GM18858 (cell line): ENCODE data around the gene BMP6.
"Not testable (repeated sequence)": the region's sequence is repeated elsewhere in the genome, so short reads cannot be mapped to it uniquely, and the experiment has no call there.

Source experiments
- ATAC-seq: cut with Tn5 transposase; IDR thresholded peaks from one replicate; pipeline ENCODE4 v1.9.1; 2021; ENCODE audit not compliant: unreplicated experiment

BMP6 gene

DNA sequence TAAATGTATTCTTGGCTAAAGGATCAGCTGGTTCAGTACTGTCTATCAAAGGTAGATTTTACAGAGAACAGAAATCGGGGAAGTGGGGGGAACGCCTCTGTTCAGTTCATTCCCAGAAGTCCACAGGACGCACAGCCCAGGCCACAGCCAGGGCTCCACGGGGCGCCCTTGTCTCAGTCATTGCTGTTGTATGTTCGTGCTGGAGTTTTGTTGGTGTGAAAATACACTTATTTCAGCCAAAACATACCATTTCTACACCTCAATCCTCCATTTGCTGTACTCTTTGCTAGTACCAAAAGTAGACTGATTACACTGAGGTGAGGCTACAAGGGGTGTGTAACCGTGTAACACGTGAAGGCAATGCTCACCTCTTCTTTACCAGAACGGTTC is 154.8 kb downstream of the BMP6 start:
- ATAC-seq = no peak

GRCh38 chr6:7881765-7882500 is 156.0 kb downstream of the BMP6 start:
- ATAC-seq = no peak

DNA sequence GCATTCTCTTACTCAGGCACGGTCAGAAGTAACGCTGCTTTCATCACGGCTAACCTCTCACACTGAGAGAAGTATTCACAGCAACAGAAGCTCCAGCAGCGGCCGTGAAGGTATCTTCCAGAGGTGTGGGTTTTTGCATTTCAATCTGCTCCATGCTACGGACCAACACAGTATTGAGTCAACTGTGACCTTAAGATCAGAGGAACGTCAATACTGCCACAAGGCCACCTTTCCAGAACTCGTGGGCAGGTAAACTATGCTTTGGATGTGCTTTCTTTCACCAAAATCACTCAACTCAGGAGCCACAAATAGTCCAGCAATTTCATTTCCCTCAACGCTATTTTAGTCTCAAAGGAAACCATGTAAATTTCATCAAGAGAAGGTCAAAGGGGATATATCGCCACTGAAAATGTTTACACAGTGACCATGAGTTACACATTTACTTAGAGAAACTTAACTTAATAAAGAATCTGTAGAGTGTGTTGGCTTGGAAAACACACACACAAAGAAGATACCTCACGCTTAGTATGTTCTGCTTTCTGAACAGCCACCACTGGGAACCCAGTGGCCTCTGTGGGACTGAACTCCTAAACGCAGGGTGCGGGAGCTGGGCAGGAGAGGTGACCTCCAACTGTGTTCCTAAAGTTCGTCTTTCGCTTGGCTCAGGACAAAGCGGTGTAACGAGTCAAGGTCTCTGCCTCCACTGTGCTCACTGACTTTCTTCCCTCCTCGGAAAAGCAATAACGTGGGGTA is 156.8 kb downstream of the BMP6 start:
- no peak for ATAC-seq

DNA sequence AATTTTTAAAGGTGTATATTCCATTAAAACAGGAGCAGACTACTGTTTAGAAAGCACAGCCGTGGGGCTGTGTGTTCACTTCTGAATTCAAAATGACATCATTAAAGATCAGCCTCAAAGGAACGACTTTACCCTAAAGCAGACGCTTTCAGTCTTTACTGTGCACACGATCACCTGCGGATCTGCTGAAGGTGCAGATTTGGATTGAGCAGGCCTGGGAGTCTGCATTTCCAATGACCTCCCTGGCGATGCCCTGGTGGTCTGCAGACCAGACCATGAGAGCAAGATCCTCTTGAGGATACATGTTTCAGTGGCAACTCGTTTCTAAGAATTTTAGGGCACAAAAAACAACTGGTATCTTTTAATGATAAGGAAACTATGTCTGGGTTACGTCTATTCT is 157.5 kb downstream of the BMP6 start:
- ATAC-seq = no peak

DNA sequence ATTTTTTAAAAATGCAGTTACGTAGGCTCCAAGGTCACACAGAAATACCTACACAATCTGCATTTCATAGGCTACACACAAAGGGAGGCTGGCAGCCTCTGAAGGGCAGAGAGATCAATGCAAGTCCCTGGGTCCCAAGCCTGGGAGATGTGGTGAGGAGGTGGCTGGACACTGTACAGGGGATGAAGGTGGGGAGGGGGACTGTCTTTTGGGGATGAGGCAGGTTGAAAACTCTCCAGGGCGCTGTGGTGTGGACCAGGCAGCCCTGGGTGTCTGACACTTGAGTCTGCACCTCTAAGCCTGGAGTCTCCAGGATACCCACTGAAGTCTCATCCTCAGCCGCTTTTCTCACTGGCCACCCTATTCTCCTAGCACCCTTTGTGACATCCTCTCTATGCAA is 160.2 kb downstream of the BMP6 start:
- ATAC-seq = no peak

DNA sequence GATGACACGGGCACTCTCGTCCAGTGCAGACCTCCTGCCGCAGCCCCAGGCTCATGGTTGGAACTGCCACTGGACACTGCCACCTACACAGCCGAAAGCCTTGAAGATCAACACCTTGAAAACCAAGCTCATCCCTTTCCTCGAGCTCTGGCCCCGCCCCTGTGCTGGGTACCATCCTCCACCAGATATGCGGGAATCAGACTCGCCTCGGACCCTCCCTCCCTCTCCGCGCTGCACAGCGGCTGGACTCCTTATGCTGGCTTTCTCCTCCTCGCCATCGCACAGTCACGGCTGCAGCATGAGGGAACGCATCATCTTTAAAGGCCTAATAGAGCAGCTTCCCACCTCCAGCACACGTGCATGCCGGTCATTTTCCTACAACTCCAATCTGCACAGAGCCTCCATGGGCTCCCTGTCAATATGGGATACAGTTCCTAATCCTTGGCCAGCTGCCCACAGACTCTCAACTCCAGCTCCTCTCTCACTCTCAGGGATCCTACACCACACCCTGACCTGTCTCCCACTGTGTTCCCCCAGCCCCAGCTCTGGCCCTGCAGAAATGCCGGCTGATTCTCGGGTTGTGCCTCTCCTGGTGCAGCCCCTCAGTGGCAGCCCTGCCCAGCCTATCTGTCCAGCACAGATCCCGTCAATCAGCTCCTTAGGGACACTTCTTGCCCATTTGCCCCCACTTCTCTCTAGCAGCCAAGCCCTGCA is 161.5 kb downstream of the BMP6 start:
- no peak for ATAC-seq

DNA sequence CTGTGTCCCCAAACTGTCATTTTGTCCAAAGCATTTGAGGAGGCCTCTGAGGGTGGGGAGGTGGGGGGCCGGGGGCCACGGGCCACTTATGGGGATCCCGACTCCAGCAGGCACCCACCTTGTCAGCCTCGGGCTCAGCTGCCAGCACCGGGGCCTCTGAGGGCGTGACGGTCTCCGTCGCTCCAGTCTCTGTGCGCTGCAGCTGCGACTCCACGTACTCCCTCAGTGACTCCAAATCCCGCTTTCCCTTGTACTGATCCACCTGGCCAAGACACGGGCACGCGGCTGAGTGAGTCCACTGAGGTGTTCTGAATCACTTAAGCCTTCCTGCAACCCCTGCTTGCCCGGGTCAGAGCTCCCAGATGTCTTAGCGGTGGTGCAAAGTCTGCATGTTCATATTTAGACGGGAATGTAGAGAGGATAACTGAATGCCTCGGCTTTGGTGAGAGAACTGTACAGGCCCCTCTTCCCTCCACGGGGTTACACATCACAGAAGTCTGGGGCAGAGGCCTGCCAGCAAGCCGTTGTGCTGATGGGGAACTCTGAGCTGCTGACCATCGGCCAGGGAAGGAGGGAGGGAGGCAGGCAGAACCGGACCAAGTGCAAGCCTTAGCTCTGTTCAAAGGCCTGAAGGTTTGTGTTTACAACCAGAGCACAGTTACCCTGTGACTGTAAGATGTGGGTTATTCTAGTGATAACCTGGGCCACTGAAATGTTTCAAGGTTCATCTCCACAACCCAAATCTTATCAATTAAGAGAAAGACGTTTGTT is 162.9 kb downstream of the BMP6 start:
- no peak for ATAC-seq

GRCh38 chr6:7891078-7891872 is 165.4 kb downstream of the BMP6 start:
- no peak for ATAC-seq

- ATAC-seq = not testable (repeated sequence)
Observed at GRCh38 chr6:7892367-7892766, 166.5 kb downstream of the BMP6 start.

GRCh38 chr6:7893342-7893741 is 167.4 kb downstream of the BMP6 start:
- no peak for ATAC-seq

DNA sequence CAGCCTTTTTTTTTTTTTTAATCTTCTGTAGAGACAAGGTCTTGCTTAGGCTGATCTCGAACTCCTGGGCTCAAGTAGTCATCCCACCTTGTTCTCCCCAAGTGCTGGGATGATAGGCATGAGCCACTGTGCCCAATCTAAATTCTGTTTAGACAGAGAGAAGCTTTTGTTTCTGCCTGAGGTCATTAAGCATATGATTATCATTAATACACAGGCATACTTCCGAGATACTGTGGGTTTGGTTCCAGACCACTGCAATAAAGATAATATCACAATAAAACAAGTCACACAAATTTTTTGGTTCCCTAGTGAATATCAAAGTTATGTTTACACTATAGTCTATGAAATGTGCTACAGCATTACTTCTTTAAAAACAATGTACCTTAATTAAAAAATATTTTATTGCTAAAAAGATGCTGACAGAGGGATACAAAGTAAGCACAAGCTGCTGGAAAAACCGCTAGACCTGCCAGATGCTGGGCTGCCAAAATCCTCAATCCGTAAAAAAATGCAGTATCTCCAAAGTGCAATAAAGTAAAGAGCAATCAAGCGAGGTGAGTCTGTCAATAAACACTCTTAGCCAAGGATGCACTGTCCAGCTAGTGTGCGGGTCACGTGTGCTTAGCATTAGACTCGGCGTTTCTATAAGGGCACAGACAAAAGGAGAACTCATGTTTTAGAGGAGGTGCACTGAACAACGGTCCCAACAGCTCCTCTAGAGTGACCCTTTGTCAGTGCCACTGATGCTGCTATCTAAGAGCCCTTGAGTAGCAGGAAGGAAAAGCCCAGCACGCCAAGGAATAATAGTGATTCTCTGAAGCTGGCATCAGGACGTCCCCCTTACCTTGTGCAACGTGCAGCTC is 168.6 kb downstream of the BMP6 start:
- ATAC-seq = no peak

- no peak for ATAC-seq
Observed at GRCh38 chr6:7895125-7895423, 169.2 kb downstream of the BMP6 start.

DNA sequence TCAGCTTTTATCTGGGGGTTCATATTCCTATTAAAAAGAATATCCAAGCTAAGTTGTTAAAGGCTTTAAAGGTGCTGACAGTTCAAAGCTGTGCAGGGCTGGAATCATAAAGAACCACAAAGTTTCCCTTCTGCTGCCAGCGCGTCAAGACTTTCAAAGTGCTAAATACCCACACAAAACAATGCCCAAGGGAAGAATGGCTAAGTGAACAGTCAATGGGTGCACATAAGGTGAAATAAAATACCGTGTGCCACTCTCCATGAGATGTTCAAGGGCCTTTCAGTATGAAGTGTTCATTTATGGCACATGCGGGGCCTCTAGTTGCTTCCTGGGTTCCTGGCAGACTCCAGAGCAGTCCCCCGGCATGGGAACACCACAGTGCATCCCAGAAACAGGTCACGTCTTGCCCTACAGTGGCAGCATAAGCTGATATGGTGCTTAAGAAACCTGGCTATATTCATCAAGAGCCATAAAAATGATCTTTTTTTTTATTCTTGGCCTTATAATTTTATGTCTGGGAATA is 170.6 kb downstream of the BMP6 start:
- no peak for ATAC-seq

DNA sequence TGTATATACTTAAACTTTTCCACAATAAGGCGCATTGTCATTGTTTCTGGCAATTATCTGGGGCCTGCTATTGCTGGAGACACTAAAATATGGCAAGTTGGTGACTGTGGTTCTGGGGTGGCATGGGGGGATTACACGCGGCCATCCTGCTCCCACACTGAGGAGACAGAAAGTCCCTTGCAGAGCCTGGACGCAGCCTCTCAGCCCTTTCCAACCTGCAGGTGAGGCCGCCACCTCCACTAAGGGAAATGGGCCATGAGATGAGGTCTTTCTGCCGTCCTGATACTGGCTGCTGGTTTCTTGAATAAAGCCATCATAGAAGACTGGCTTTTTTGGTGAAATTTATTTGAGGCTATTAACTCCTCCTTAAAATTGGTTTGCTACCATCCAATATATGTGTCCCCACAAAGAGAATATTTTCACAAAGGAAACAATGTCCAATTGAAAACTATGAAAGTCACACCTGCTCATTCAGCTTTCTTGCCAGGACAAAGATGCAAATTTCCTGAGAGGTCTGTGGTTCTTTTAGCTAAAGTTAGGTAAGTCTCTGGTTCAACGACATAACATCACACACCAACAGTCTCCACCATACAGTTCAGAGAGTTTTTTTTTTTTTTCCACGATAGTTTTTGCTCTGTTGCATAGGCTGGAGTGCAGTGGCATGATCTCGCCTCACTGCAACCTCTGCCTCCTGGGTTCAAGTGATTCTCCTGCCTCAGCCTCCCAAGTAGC is 171.7 kb downstream of the BMP6 start:
- ATAC-seq = peak; percentile 67

DNA sequence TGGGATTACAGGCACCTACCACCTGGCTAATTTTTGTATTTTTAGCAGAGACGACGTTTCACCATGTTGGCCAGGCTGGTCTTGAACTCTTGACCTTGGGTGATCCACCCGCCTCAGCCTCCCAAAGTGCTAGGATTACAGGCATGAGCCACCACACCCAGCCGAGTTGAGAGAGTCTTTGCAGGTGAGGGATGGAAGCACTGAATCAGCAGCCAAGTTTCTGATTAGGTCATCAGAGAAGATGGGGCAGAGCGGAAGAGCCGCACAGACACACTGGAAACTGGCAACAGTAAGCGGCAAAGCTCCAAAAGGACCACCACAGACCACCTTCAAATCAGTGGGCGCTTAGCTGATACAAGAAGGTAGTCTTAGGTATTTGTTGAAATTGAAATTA is 172.3 kb downstream of the BMP6 start:
- ATAC-seq = not testable (repeated sequence)

DNA sequence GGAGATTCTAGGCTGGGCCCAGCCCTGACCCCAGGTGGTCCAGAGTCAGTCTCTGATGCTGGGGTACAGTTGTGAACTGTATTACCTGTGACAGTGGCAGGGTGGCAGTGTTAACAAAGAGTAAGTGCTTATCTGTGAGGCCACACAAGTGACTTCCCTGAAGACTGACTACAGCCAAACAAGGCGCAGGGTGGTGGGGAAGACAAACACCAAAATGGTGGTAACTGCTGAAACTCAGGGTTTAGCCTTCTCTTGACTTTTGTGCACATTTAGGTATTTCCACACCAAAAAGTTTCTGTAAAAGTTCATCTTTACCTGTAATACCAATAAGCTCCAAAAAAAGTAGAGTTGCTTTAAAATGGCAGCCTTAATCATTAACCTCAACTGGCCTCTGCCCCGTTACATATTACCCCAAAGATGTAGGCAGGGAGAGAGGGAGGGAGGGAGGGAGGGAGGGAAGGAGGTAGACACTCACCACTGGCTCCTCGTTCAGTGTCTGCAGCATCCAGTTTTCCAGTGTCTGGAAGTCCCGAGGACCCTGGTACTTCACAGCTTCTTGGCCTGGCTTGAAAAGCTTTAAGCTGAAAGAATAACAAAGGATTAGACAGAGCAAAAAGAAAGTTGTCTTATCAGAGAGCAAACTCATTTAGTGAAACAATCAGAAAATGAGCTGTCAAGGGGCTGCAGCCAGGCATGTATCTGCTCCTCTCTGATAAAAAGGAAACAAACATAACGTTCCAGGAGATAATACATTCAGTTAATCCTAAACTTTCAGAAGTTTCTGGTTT is 173.4 kb downstream of the BMP6 start:
- no peak for ATAC-seq

DNA sequence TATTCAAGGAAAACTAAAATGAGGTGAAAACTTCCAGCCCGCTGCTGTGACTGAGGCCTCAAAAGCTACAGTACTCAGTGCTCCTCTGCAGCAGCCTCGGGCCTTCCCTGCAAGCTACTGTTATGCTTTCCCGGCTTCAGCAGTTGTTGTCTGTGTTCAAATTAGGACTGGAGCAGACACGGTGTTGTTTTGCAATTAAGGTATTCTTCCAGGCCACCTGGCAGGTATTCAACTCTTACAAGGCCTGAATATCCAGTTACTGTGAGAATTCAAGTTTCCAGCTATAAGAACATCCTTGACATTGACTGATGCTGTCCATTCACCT is 174.0 kb downstream of the BMP6 start:
- no peak for ATAC-seq

GRCh38 chr6:7900621-7901020 is 174.7 kb downstream of the BMP6 start:
- ATAC-seq = peak; percentile 33
